Mammary epithelial cell (primary cell): Measurements from ENCODE around the gene HPX.

Source experiments
- EZH2 ChIP-seq: IDR thresholded peaks from 2 replicates; pipeline ENCODE4 v1.6.1; 2012; ENCODE audit warnings: low read length, inconsistent platforms, borderline replicate concordance
- TF ChIP-seq, protein P1 (sequence below), 2 donors: IDR thresholded peaks in 1 of 2; conservative IDR thresholded peaks in 1 of 2; 2 replicates each; pipeline ENCODE4 v1.5.1; 2011 to 2012; ENCODE audit warnings: inconsistent platforms in 2 of 2, low read length in 2 of 2, mild to moderate bottlenecking in 2 of 2, control low read depth in 1 of 2, low read depth in 1 of 2; ENCODE audit not compliant: insufficient read depth in 1 of 2; ENCODE audit errors: extremely low read depth in 1 of 2

DNA sequence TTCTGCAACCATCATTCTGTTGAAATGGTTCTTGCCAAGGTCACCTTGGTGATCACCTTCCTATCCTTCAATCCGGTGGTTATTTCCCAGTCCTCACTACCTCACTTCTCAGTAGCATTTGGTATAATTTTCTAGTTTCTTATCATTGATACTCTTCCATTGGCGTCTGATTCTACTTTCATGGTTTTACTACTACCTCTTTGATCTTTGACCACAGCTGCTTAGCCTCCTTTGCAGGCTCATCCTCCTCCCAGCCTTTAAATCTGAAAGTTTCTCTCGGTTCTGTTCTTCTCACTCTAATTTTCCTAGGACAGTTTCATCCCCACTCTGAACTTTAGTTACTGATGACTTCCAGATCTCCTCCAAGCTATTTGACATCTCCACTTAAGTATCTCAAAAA is 45.5 kb upstream of the HPX start:
- TF ChIP-seq, protein P1, sequence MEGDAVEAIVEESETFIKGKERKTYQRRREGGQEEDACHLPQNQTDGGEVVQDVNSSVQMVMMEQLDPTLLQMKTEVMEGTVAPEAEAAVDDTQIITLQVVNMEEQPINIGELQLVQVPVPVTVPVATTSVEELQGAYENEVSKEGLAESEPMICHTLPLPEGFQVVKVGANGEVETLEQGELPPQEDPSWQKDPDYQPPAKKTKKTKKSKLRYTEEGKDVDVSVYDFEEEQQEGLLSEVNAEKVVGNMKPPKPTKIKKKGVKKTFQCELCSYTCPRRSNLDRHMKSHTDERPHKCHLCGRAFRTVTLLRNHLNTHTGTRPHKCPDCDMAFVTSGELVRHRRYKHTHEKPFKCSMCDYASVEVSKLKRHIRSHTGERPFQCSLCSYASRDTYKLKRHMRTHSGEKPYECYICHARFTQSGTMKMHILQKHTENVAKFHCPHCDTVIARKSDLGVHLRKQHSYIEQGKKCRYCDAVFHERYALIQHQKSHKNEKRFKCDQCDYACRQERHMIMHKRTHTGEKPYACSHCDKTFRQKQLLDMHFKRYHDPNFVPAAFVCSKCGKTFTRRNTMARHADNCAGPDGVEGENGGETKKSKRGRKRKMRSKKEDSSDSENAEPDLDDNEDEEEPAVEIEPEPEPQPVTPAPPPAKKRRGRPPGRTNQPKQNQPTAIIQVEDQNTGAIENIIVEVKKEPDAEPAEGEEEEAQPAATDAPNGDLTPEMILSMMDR (conservative IDR thresholded peaks at IDR 0.05 in 1 of 2, IDR thresholded peaks at IDR 0.05 in 1 of 2; ENCODE audit: extremely low read depth in 1 of 2, insufficient read depth in 1 of 2, low read depth in 1 of 2, low read length in 2 of 2): no peak
- no peak for TF ChIP-seq EZH2
